Activated T-cell treated with anti-CD3 and anti-CD28 coated beads, Interleukin-2, amount 50 U/mL, for 4 hours (primary cell): ENCODE results near the gene DPAGT1. TPM values are rescaled to one million over a fixed set of nuclear protein-coding genes. Genes with fewer than 3 reads are reported as not detected.
A peak's percentile ranks its signal among the peaks of the same experiment; 100 is the strongest.
"Not testable (repeated sequence)": the region's sequence is repeated elsewhere in the genome, so short reads cannot be mapped to it uniquely, and the experiment has no call there.

Source experiments
- ATAC-seq, 2 donors: fragments of 200-7000 bp; cut with Tn5 transposase; one replicate each; pipeline ENCODE4 v1.10.0; 2021
- DNase-seq: peaks from one replicate; pipeline ENCODE4 v3.0.0-alpha.2; 2020
- H3K27me3 Mint-ChIP-seq: one replicate; pipeline ENCODE4 v1.8.0; 2021; ENCODE audit warnings: low read depth, mixed read lengths
- H3K36me3 Mint-ChIP-seq: one replicate; pipeline ENCODE4 v1.8.0; 2022; ENCODE audit warnings: mixed read lengths; ENCODE audit not compliant: insufficient read depth
- H3K4me1 Mint-ChIP-seq: one replicate; pipeline ENCODE4 v1.8.0; 2021; ENCODE audit warnings: low read depth, mixed read lengths
- H3K4me3 Mint-ChIP-seq: one replicate; pipeline ENCODE4 v1.8.0; 2021; ENCODE audit warnings: mild to moderate bottlenecking, moderate library complexity, mixed read lengths
- H3K9me3 Mint-ChIP-seq: one replicate; pipeline ENCODE4 v1.8.0; 2021; ENCODE audit warnings: mixed read lengths
- total RNA-seq, 3 donors: library from RNA; stranded (reverse); gene quantifications; one replicate each; pipeline ENCODE4 v1.2.1, GENCODE V29; 2021

DPAGT1 gene
- total RNA-seq, 3 donors from 2014 or later = 53.9 to 61.0 (median 60.9) TPM

- ATAC-seq = no peak
- H3K4me3 Mint-ChIP-seq = peak overlapping the region; percentile 91
- no peaks in the 10 kb centered on the region for H3K9me3 Mint-ChIP-seq
- no peak for DNase-seq
- H3K36me3 Mint-ChIP-seq = peaks cover 10% of the 10 kb centered on the region
- no peaks in the 10 kb centered on the region for H3K27me3 Mint-ChIP-seq
- H3K4me1 Mint-ChIP-seq = peaks cover 46% of the 10 kb centered on the region
Observed at GRCh38 chr11:119108857-119109221, 7.2 kb upstream of the DPAGT1 start.

GRCh38 chr11:119108146-119108856, 6.6 kb upstream of the DPAGT1 start:
- Mint-ChIP-seq H3K4me3 (peak overlapping the region; percentile 91), H3K36me3 (peaks cover 10% of the 10 kb centered on the region), H3K27me3 (no peaks in the 10 kb centered on the region), H3K9me3 (no peaks in the 10 kb centered on the region), H3K4me1 (peaks cover 44% of the 10 kb centered on the region)
- ATAC-seq (peak; percentile 20 to 32), DNase-seq (no peak)

GRCh38 chr11:119107538-119108145, 6.0 kb upstream of the DPAGT1 start:
- Mint-ChIP-seq H3K9me3 (no peaks in the 10 kb centered on the region), H3K4me1 (peaks cover 44% of the 10 kb centered on the region), H3K27me3 (no peaks in the 10 kb centered on the region), H3K36me3 (peaks cover 8% of the 10 kb centered on the region), H3K4me3 (peak overlapping the region; percentile 91)
- no peak for DNase-seq
- ATAC-seq = peak; percentile 38 to 42

GRCh38 chr11:119106564-119107537, 5.2 kb upstream of the DPAGT1 start, which contains the start of gene C2CD2L:
C2CD2L (plus strand) TSS chr11:119107344; CDS start chr11:119107742, 398 bp downstream.
- Mint-ChIP-seq H3K9me3 (no peaks in the 10 kb centered on the region), H3K4me1 (peaks cover 47% of the 10 kb centered on the region), H3K4me3 (peak within 1 kb of the TSS; percentile 91)

GRCh38 chr11:119103793-119104192, 2.1 kb upstream of the DPAGT1 start:
- no peak for ATAC-seq
- peaks cover 43% of the 10 kb centered on the region for H3K4me1 Mint-ChIP-seq

More at GRCh38 chr11:119106564-119107537, 5.2 kb upstream of the DPAGT1 start, which contains the start of gene C2CD2L:
- Mint-ChIP-seq H3K27me3 (no peaks in the 10 kb centered on the region), H3K36me3 (peaks cover 8% of the 10 kb centered on the region)
- peak; percentile 92 to 93 for ATAC-seq
- DNase-seq = peak; percentile 85

GRCh38 chr11:119103161-119103664, 1.6 kb upstream of the DPAGT1 start:
- peaks cover 40% of the 10 kb centered on the region for H3K4me1 Mint-ChIP-seq

More at GRCh38 chr11:119103793-119104192, 2.1 kb upstream of the DPAGT1 start:
- DNase-seq = no peak
- Mint-ChIP-seq H3K36me3 (peaks cover 2% of the 10 kb centered on the region), H3K4me3 (peak overlapping the region; percentile 48), H3K9me3 (no peaks in the 10 kb centered on the region), H3K27me3 (no peaks in the 10 kb centered on the region)

GRCh38 chr11:119100994-119101758, 477 bp downstream of the DPAGT1 start:
- Mint-ChIP-seq H3K4me1 (peaks cover 31% of the 10 kb centered on the region), H3K36me3 (peaks cover 19% of the 10 kb centered on the region), H3K4me3 (peak overlapping the region; percentile 91), H3K9me3 (no peaks in the 10 kb centered on the region), H3K27me3 (no peaks in the 10 kb centered on the region)
- DNase-seq (no peak), ATAC-seq (peak; percentile 7 to 8)

More at GRCh38 chr11:119103161-119103664, 1.6 kb upstream of the DPAGT1 start:
- ATAC-seq, H3K9me3 Mint-ChIP-seq, H3K36me3 Mint-ChIP-seq, DNase-seq, H3K27me3 Mint-ChIP-seq: not testable (repeated sequence)
- H3K4me3 Mint-ChIP-seq = peak overlapping the region; percentile 91

GRCh38 chr11:119100246-119100970, 1.2 kb downstream of the DPAGT1 start:
- Mint-ChIP-seq H3K36me3 (peaks cover 19% of the 10 kb centered on the region), H3K9me3 (no peaks in the 10 kb centered on the region), H3K4me3 (peak overlapping the region; percentile 91), H3K4me1 (peaks cover 35% of the 10 kb centered on the region), H3K27me3 (no peaks in the 10 kb centered on the region)
- DNase-seq = no peak
- no peak for ATAC-seq

- ATAC-seq = no peak
- Mint-ChIP-seq H3K36me3 (peaks cover 19% of the 10 kb centered on the region), H3K4me3 (peak overlapping the region; percentile 91), H3K4me1 (peaks cover 32% of the 10 kb centered on the region), H3K27me3 (no peaks in the 10 kb centered on the region), H3K9me3 (no peaks in the 10 kb centered on the region)
- no peak for DNase-seq
Observed at GRCh38 chr11:119099711-119100110, 1.9 kb downstream of the DPAGT1 start.

GRCh38 chr11:119095066-119095880, 6.4 kb downstream of the DPAGT1 start:
- Mint-ChIP-seq H3K9me3 (no peaks in the 10 kb centered on the region), H3K4me1 (peaks cover 32% of the 10 kb centered on the region), H3K36me3 (peaks cover 34% of the 10 kb centered on the region), H3K27me3 (no peaks in the 10 kb centered on the region), H3K4me3 (peak overlapping the region; percentile 92)
- ATAC-seq (peak; percentile 88 to 90), DNase-seq (peak; percentile 99)

- Mint-ChIP-seq H3K4me1 (peaks cover 26% of the 10 kb centered on the region), H3K36me3 (peaks cover 34% of the 10 kb centered on the region)
- no peak for DNase-seq
Observed at GRCh38 chr11:119094816-119095065, 6.9 kb downstream of the DPAGT1 start.

GRCh38 chr11:119093942-119094815, 7.5 kb downstream of the DPAGT1 start:
- H3K9me3 Mint-ChIP-seq = no peaks in the 10 kb centered on the region
- peaks cover 25% of the 10 kb centered on the region for H3K4me1 Mint-ChIP-seq
- peak overlapping the region; percentile 92 for H3K4me3 Mint-ChIP-seq

More at GRCh38 chr11:119094816-119095065, 6.9 kb downstream of the DPAGT1 start:
- H3K27me3 Mint-ChIP-seq = no peaks in the 10 kb centered on the region
- ATAC-seq = peak; percentile 49 to 53
- peak overlapping the region; percentile 92 for H3K4me3 Mint-ChIP-seq
- H3K9me3 Mint-ChIP-seq = no peaks in the 10 kb centered on the region

More at GRCh38 chr11:119093942-119094815, 7.5 kb downstream of the DPAGT1 start:
- ATAC-seq = peak; percentile 30 to 36
- DNase-seq = peak; percentile 46
- peaks cover 34% of the 10 kb centered on the region for H3K36me3 Mint-ChIP-seq
- H3K27me3 Mint-ChIP-seq = no peaks in the 10 kb centered on the region
